Measurements from ENCODE around the gene TMEM37.

TMEM37 gene

DNA sequence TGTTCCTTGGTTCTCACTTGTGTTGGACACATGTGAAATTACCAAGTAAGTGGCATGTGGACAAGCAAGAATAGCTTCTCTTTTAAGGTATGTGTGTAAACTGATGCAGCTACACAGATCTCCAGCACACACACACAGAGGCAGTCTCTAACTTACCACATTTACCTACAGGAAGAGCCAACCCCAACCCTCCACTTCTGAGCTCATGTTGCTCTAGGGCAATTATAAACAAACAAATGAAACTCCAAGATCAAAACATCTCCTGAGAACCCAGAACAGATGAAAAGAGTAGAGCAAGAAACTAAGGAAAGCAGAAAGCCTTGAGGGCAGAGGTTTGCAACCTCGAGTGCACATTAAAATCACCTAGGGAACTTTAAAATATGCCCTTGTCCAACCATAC, 16.0 kb upstream of the TMEM37 start:
- Histone ChIP-seq H2BK5ac (ENCODE audit: low read depth, low read length, poor library complexity) (no peak overlapping the region), H3K27me3 (ENCODE audit: insufficient read depth, low read length) (no peaks in the 10 kb centered on the region), H4K12ac (ENCODE audit: low read depth, low read length) (no peak overlapping the region), H2BK120ac (ENCODE audit: insufficient read depth, low read length, poor library complexity) (peak overlapping the region; percentile 29), H3K4ac (ENCODE audit: low read depth, low read length) (no peak overlapping the region), H3K23ac (ENCODE audit: low read length) (no peak overlapping the region), H3K79me1 (ENCODE audit: low read length) (no peaks in the 10 kb centered on the region), H3K14ac (ENCODE audit: low read length) (no peak overlapping the region), H3K4me2 (ENCODE audit: low read length) (no peak overlapping the region), H4K8ac (ENCODE audit: low read depth, low read length) (no peak overlapping the region), H3K4me3 (ENCODE audit: low read depth, low read length) (no peak overlapping the region), H3K27ac (ENCODE audit: low read depth, low read length) (no peak overlapping the region), H3K79me2 (ENCODE audit: control insufficient read depth, insufficient read depth, low read length, poor library complexity) (no peaks in the 10 kb centered on the region), H3K18ac (ENCODE audit: low read length) (no peak overlapping the region), H3K9ac (ENCODE audit: low read length) (no peak overlapping the region), H3K36me3 (ENCODE audit: control insufficient read depth in 1 of 2, insufficient read depth in 2 of 2, low read length in 2 of 2) (no peaks in the 10 kb centered on the region), H3K9me3 (ENCODE audit: insufficient read depth, low read depth, low read length) (no peaks in the 10 kb centered on the region), H2AK5ac (ENCODE audit: low read length) (no peak overlapping the region), H2AFZ (ENCODE audit: insufficient read depth, low read length, poor library complexity) (no peak overlapping the region), H4K91ac (ENCODE audit: low read depth, low read length) (no peak overlapping the region), H2BK12ac (ENCODE audit: low read length) (no peak overlapping the region), H3K4me1 (ENCODE audit: control insufficient read depth in 1 of 2, insufficient read depth in 2 of 2, low read length in 2 of 2) (no peaks in the 10 kb centered on the region)
- DNase-seq, result no peak
- WGBS (ENCODE audit: extremely low coverage, insufficient coverage, insufficient read length), result no CpG with 5 or more reads among the region's 1 CpG

DNA sequence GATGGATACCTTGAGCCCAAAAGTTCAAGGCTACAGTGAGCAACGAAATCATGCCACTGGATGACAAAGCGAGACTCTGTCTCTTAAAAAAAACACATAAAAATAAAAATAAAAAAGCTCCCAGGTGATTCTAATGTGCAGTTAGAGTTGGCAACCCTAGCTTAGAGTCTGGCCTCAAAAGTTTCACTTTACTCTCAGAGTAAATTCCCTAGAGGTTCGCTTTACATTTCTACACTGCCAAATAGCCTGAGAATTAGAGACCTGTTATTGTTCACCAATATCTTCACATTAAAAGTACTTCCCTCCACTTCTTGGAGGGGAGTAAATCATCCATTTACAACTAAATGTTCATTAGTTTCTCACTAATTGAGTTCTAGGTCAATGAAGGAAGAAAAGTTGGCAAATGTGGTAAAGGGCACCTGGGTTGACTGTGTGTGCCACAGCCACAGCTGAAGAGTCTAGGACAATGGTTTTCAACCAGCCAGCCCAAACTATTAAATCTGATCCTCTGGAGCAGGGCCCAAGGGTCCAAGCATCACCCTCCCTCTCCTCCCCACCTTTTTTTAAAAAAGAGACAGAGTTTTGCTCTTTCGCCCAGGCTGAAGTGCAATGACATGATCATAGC, 15.2 kb upstream of the TMEM37 start:
- Histone ChIP-seq H2BK120ac (ENCODE audit: insufficient read depth, low read length, poor library complexity) (no peak overlapping the region), H3K4me2 (ENCODE audit: low read length) (no peak overlapping the region), H4K12ac (ENCODE audit: low read depth, low read length) (no peak overlapping the region), H3K4me3 (ENCODE audit: low read depth, low read length) (no peak overlapping the region), H2BK12ac (ENCODE audit: low read length) (no peak overlapping the region), H3K79me1 (ENCODE audit: low read length) (no peaks in the 10 kb centered on the region), H3K23ac (ENCODE audit: low read length) (no peak overlapping the region), H2BK5ac (ENCODE audit: low read depth, low read length, poor library complexity) (no peak overlapping the region), H2AK5ac (ENCODE audit: low read length) (no peak overlapping the region), H3K14ac (ENCODE audit: low read length) (no peak overlapping the region), H3K36me3 (ENCODE audit: control insufficient read depth in 1 of 2, insufficient read depth in 2 of 2, low read length in 2 of 2) (no peaks in the 10 kb centered on the region), H3K27me3 (ENCODE audit: insufficient read depth, low read length) (no peaks in the 10 kb centered on the region), H4K8ac (ENCODE audit: low read depth, low read length) (no peak overlapping the region), H3K18ac (ENCODE audit: low read length) (no peak overlapping the region), H3K9ac (ENCODE audit: low read length) (no peak overlapping the region), H3K4ac (ENCODE audit: low read depth, low read length) (no peak overlapping the region), H4K91ac (ENCODE audit: low read depth, low read length) (no peak overlapping the region), H3K79me2 (ENCODE audit: control insufficient read depth, insufficient read depth, low read length, poor library complexity) (no peaks in the 10 kb centered on the region), H2AFZ (ENCODE audit: insufficient read depth, low read length, poor library complexity) (no peak overlapping the region), H3K27ac (ENCODE audit: low read depth, low read length) (no peak overlapping the region), H3K4me1 (ENCODE audit: control insufficient read depth in 1 of 2, insufficient read depth in 2 of 2, low read length in 2 of 2) (no peaks in the 10 kb centered on the region), H3K9me3 (ENCODE audit: insufficient read depth, low read depth, low read length) (peaks cover 6% of the 10 kb centered on the region)
- DNase-seq, result no peak
- WGBS (ENCODE audit: extremely low coverage, insufficient coverage, insufficient read length), result no CpG with 5 or more reads among the region's 4 CpGs

DNA sequence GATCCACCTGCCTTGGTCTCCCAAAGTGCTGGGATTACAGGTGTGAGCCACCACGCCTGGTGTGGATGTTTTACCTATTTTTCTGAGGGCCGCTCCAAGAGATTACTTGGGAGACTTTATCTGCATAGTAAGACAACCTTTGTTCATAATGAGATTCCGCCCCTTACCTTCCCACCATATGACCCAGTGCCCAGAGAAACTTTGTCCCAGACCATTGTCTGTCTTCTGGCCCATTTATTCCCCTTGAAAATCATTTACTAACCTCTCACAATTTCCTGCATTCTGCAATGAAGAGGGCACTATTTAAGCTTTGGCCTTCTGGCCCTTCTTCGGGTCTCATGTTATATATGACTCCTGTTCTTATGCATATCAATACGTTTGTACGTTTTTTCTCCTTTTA, 13.7 kb upstream of the TMEM37 start:
- no peak overlapping the region for H2BK120ac ChIP-seq (ENCODE audit: insufficient read depth, low read length, poor library complexity)
- no peak overlapping the region for H2BK5ac ChIP-seq (ENCODE audit: low read depth, low read length, poor library complexity)
- no peaks in the 10 kb centered on the region for H3K4me1 ChIP-seq (ENCODE audit: control insufficient read depth in 1 of 2, insufficient read depth in 2 of 2, low read length in 2 of 2)
- DNase-seq, result no peak
- no peaks in the 10 kb centered on the region for H3K27me3 ChIP-seq (ENCODE audit: insufficient read depth, low read length)
- no peak overlapping the region for H3K4me2 ChIP-seq (ENCODE audit: low read length)
- WGBS (ENCODE audit: extremely low coverage, insufficient coverage, insufficient read length), result no CpG with 5 or more reads among the region's 6 CpGs
- no peak overlapping the region for H3K9ac ChIP-seq (ENCODE audit: low read length)
- no peak overlapping the region for H4K8ac ChIP-seq (ENCODE audit: low read depth, low read length)
- no peak overlapping the region for H3K27ac ChIP-seq (ENCODE audit: low read depth, low read length)
- H3K23ac ChIP-seq (ENCODE audit: low read length), result no peak overlapping the region
- H3K9me3 ChIP-seq (ENCODE audit: insufficient read depth, low read depth, low read length), result peaks cover 6% of the 10 kb centered on the region
- no peaks in the 10 kb centered on the region for H3K79me1 ChIP-seq (ENCODE audit: low read length)
- no peaks in the 10 kb centered on the region for H3K36me3 ChIP-seq (ENCODE audit: control insufficient read depth in 1 of 2, insufficient read depth in 2 of 2, low read length in 2 of 2)
- H4K91ac ChIP-seq (ENCODE audit: low read depth, low read length), result no peak overlapping the region
- H2BK12ac ChIP-seq (ENCODE audit: low read length), result no peak overlapping the region
- no peaks in the 10 kb centered on the region for H3K79me2 ChIP-seq (ENCODE audit: control insufficient read depth, insufficient read depth, low read length, poor library complexity)
- no peak overlapping the region for H3K4me3 ChIP-seq (ENCODE audit: low read depth, low read length)
- H3K18ac ChIP-seq (ENCODE audit: low read length), result no peak overlapping the region
- no peak overlapping the region for H2AK5ac ChIP-seq (ENCODE audit: low read length)
- no peak overlapping the region for H3K4ac ChIP-seq (ENCODE audit: low read depth, low read length)
- H4K12ac ChIP-seq (ENCODE audit: low read depth, low read length), result no peak overlapping the region
- H2AFZ ChIP-seq (ENCODE audit: insufficient read depth, low read length, poor library complexity), result no peak overlapping the region
- H3K14ac ChIP-seq (ENCODE audit: low read length), result no peak overlapping the region

DNA sequence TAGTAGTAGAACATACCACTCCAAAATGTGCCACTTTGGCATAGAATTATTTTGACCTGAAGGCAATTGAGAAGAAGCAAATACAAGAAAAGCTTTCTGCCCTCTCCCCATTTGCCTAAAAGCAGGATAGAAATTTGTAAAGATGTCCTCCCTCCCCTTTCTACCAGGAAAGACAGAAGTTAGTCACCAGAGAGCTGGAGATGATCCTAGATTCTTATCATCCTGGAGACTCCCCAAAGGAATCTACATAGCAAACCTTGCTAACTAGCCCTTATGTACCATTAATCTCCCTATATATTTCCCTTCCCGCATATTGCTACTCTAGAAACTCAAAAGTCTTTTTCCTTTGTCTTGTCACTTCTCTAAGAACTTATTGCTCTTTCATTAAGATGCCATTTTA, 12.6 kb upstream of the TMEM37 start:
- H3K4ac ChIP-seq (ENCODE audit: low read depth, low read length), result no peak overlapping the region
- H2BK120ac ChIP-seq (ENCODE audit: insufficient read depth, low read length, poor library complexity), result no peak overlapping the region
- H3K79me1 ChIP-seq (ENCODE audit: low read length), result no peaks in the 10 kb centered on the region
- no peaks in the 10 kb centered on the region for H3K36me3 ChIP-seq (ENCODE audit: control insufficient read depth in 1 of 2, insufficient read depth in 2 of 2, low read length in 2 of 2)
- no peaks in the 10 kb centered on the region for H3K79me2 ChIP-seq (ENCODE audit: control insufficient read depth, insufficient read depth, low read length, poor library complexity)
- H3K27ac ChIP-seq (ENCODE audit: low read depth, low read length), result no peak overlapping the region
- H4K91ac ChIP-seq (ENCODE audit: low read depth, low read length), result no peak overlapping the region
- H3K9me3 ChIP-seq (ENCODE audit: insufficient read depth, low read depth, low read length), result peaks cover 6% of the 10 kb centered on the region
- no peak overlapping the region for H3K4me2 ChIP-seq (ENCODE audit: low read length)
- H2BK5ac ChIP-seq (ENCODE audit: low read depth, low read length, poor library complexity), result no peak overlapping the region
- no peak for DNase-seq
- H2AK5ac ChIP-seq (ENCODE audit: low read length), result no peak overlapping the region
- no CpG with 5 or more reads among the region's 1 CpG for WGBS (ENCODE audit: extremely low coverage, insufficient coverage, insufficient read length)
- H3K18ac ChIP-seq (ENCODE audit: low read length), result no peak overlapping the region
- H2AFZ ChIP-seq (ENCODE audit: insufficient read depth, low read length, poor library complexity), result no peak overlapping the region
- no peak overlapping the region for H3K4me3 ChIP-seq (ENCODE audit: low read depth, low read length)
- no peak overlapping the region for H3K9ac ChIP-seq (ENCODE audit: low read length)
- no peak overlapping the region for H4K8ac ChIP-seq (ENCODE audit: low read depth, low read length)
- no peaks in the 10 kb centered on the region for H3K4me1 ChIP-seq (ENCODE audit: control insufficient read depth in 1 of 2, insufficient read depth in 2 of 2, low read length in 2 of 2)
- no peak overlapping the region for H3K23ac ChIP-seq (ENCODE audit: low read length)
- H3K27me3 ChIP-seq (ENCODE audit: insufficient read depth, low read length), result no peaks in the 10 kb centered on the region
- H3K14ac ChIP-seq (ENCODE audit: low read length), result no peak overlapping the region
- H2BK12ac ChIP-seq (ENCODE audit: low read length), result no peak overlapping the region
- no peak overlapping the region for H4K12ac ChIP-seq (ENCODE audit: low read depth, low read length)

All from trophoblast cell (in vitro differentiated cells and primary cell).